Immature natural killer cell (primary cell): ENCODE data around the gene OOSP3. TPM values are rescaled to one million over a fixed set of nuclear protein-coding genes. Genes with fewer than 3 reads are reported as not detected.
"Not testable (repeated sequence)": the region's sequence is repeated elsewhere in the genome, so short reads cannot be mapped to it uniquely, and the experiment has no call there.

ENCODE experiments used
- DNase-seq, 3 donors: peaks; one replicate each; pipeline ENCODE4 v3.0.0; 2022; ENCODE audit warnings: mixed read lengths in 1 of 3
- H3K27ac Mint-ChIP-seq, 6 donors: one replicate each; pipeline ENCODE4 v1.8.0; 2020; ENCODE audit warnings: mixed read lengths in 6 of 6, mild to moderate bottlenecking in 5 of 6, inconsistent platforms in 4 of 6, moderate library complexity in 3 of 6
- H3K27me3 Mint-ChIP-seq, 3 donors: one replicate each; pipeline ENCODE4 v1.8.0; 2020 to 2021; ENCODE audit warnings: low read depth in 3 of 3, mild to moderate bottlenecking in 3 of 3, mixed read lengths in 3 of 3, moderate library complexity in 3 of 3, inconsistent platforms in 1 of 3
- H3K36me3 Mint-ChIP-seq, 3 donors: one replicate each; pipeline ENCODE4 v1.8.0; 2020; ENCODE audit warnings: mixed read lengths in 3 of 3, inconsistent platforms in 2 of 3, mild to moderate bottlenecking in 2 of 3
- H3K4me1 Mint-ChIP-seq, 2 donors: one replicate each; pipeline ENCODE4 v1.8.0; 2020; ENCODE audit warnings: inconsistent platforms in 2 of 2, mild to moderate bottlenecking in 2 of 2, mixed read lengths in 2 of 2, moderate library complexity in 1 of 2
- H3K4me3 Mint-ChIP-seq, 5 donors: one replicate each; pipeline ENCODE4 v1.8.0; 2020; ENCODE audit warnings: mild to moderate bottlenecking in 5 of 5, mixed read lengths in 5 of 5, inconsistent platforms in 3 of 5, moderate library complexity in 3 of 5
- H3K9me3 Mint-ChIP-seq, 6 donors: one replicate each; pipeline ENCODE4 v1.8.0; 2020; ENCODE audit warnings: mild to moderate bottlenecking in 6 of 6, mixed read lengths in 6 of 6, inconsistent platforms in 4 of 6, moderate library complexity in 3 of 6
- polyA plus RNA-seq, 3 donors: library from polyadenylated mRNA; unstranded; fragments of 300-500 nt; fragmentation: Illumina TruSeq; gene quantifications; one replicate each; pipeline ENCODE4 v1.2.3, GENCODE V29; 2021

Gene OOSP3
- polyA plus RNA-seq, 3 donors from 2014 or later = not detected

GRCh38 chr11:59857439-59858434, 20.8 kb upstream of the OOSP3 start:
- Mint-ChIP-seq H3K4me3 (peak overlapping the region; percentile 0 to 29 (median 21)), H3K9me3 (no peaks in the 10 kb centered on the region), H3K27ac (peak overlapping the region in 3 of 6 donors; percentile 30 to 53 (median 52)), H3K27me3 (peaks cover 2 to 5% (median 3%) of the 10 kb centered on the region in 3 donors), H3K36me3 (no peaks in the 10 kb centered on the region), H3K4me1 (peaks cover 20% of the 10 kb centered on the region in 2 donors)
- DNase-seq = no peak

GRCh38 chr11:59859673-59860072, 18.9 kb upstream of the OOSP3 start:
- no peak for DNase-seq
- Mint-ChIP-seq H3K4me1 (peaks cover 20% of the 10 kb centered on the region in 2 donors), H3K27me3 (peaks cover 2 to 3% (median 2%) of the 10 kb centered on the region in 3 donors), H3K27ac (peak overlapping the region in 1 of 6 donors; percentile 12), H3K36me3 (no peaks in the 10 kb centered on the region), H3K9me3 (no peaks in the 10 kb centered on the region), H3K4me3 (no peak overlapping the region)

GRCh38 chr11:59862252-59862651, 16.3 kb upstream of the OOSP3 start:
- no peak overlapping the region for H3K27ac Mint-ChIP-seq
- peaks cover 3 to 5% (median 3%) of the 10 kb centered on the region in 3 donors for H3K27me3 Mint-ChIP-seq
- H3K36me3 Mint-ChIP-seq = no peaks in the 10 kb centered on the region
- peaks cover 0 to 2% (median 0%) of the 10 kb centered on the region in 6 donors for H3K9me3 Mint-ChIP-seq
- no peak overlapping the region for H3K4me3 Mint-ChIP-seq
- no peak for DNase-seq
- H3K4me1 Mint-ChIP-seq = peaks cover 18 to 20% of the 10 kb centered on the region in 2 donors

- H3K4me3 Mint-ChIP-seq = no peak overlapping the region
- peaks cover 2 to 5% (median 3%) of the 10 kb centered on the region in 3 donors for H3K27me3 Mint-ChIP-seq
- no peaks in the 10 kb centered on the region for H3K4me1 Mint-ChIP-seq
- no peak overlapping the region for H3K27ac Mint-ChIP-seq
- peaks cover 0 to 9% (median 0%) of the 10 kb centered on the region in 6 donors for H3K9me3 Mint-ChIP-seq
- H3K36me3 Mint-ChIP-seq = no peaks in the 10 kb centered on the region
- no peak for DNase-seq
These were observed 13.6 kb upstream of the OOSP3 start for GRCh38 chr11:59865031-59865430.

- H3K4me3 Mint-ChIP-seq = no peak within 1 kb of the TSS
- no peaks in the 10 kb centered on the region for H3K4me1 Mint-ChIP-seq
- no peaks in the 10 kb centered on the region for H3K36me3 Mint-ChIP-seq
- peaks cover 0 to 11% (median 0%) of the 10 kb centered on the region in 6 donors for H3K9me3 Mint-ChIP-seq
- H3K27ac Mint-ChIP-seq = no peak within 1 kb of the TSS
- peaks cover 2 to 6% (median 5%) of the 10 kb centered on the region in 3 donors for H3K27me3 Mint-ChIP-seq
- DNase-seq = no peak
These were observed 12.2 kb upstream of the OOSP3 start, which contains the start of gene TCN1 for GRCh38 chr11:59866397-59866796. TSS of gene TCN1 (minus strand) at chr11:59866487. CDS start at chr11:59866470, 17 bp downstream.

- Mint-ChIP-seq H3K4me1 (no peaks in the 10 kb centered on the region), H3K27me3 (peaks cover 2 to 8% (median 5%) of the 10 kb centered on the region in 3 donors), H3K9me3 (peaks cover 0 to 12% (median under 1%) of the 10 kb centered on the region in 6 donors), H3K36me3 (no peaks in the 10 kb centered on the region), H3K27ac (no peak overlapping the region), H3K4me3 (no peak overlapping the region)
- DNase-seq = no peak
These were observed 11.7 kb upstream of the OOSP3 start for GRCh38 chr11:59866836-59867235.

GRCh38 chr11:59867946-59868345, 10.6 kb upstream of the OOSP3 start:
- H3K27ac Mint-ChIP-seq = no peak overlapping the region
- peaks cover 2 to 6% (median 5%) of the 10 kb centered on the region in 3 donors for H3K27me3 Mint-ChIP-seq
- peaks cover 0 to 12% (median under 1%) of the 10 kb centered on the region in 6 donors for H3K9me3 Mint-ChIP-seq
- no peak overlapping the region for H3K4me3 Mint-ChIP-seq
- H3K4me1 Mint-ChIP-seq = no peaks in the 10 kb centered on the region
- H3K36me3 Mint-ChIP-seq = no peaks in the 10 kb centered on the region
- DNase-seq = no peak

- Mint-ChIP-seq H3K27ac (no peak overlapping the region), H3K27me3 (peaks cover 0 to 10% (median 0%) of the 10 kb centered on the region in 3 donors), H3K4me3 (no peak overlapping the region), H3K9me3 (peaks cover 0 to 12% (median under 1%) of the 10 kb centered on the region in 6 donors), H3K36me3 (no peaks in the 10 kb centered on the region), H3K4me1 (no peaks in the 10 kb centered on the region)
- no peak for DNase-seq
These were observed 6.5 kb upstream of the OOSP3 start for GRCh38 chr11:59872076-59872475.

GRCh38 chr11:59875856-59876519, 2.6 kb upstream of the OOSP3 start:
- peaks cover 0 to 11% (median 10%) of the 10 kb centered on the region in 3 donors for H3K27me3 Mint-ChIP-seq
- no peaks in the 10 kb centered on the region for H3K36me3 Mint-ChIP-seq
- no peak for DNase-seq
- H3K4me3 Mint-ChIP-seq = no peak overlapping the region
- peaks cover 0 to 2% (median under 1%) of the 10 kb centered on the region in 6 donors for H3K9me3 Mint-ChIP-seq
- H3K4me1 Mint-ChIP-seq = no peaks in the 10 kb centered on the region
- no peak overlapping the region for H3K27ac Mint-ChIP-seq

- H3K27ac Mint-ChIP-seq = no peak overlapping the region
- no peaks in the 10 kb centered on the region for H3K9me3 Mint-ChIP-seq
- no peak overlapping the region for H3K4me3 Mint-ChIP-seq
- H3K36me3 Mint-ChIP-seq = no peaks in the 10 kb centered on the region
- H3K4me1 Mint-ChIP-seq = no peaks in the 10 kb centered on the region
- no peak for DNase-seq
- H3K27me3 Mint-ChIP-seq = peaks cover 0 to 10% (median 9%) of the 10 kb centered on the region in 3 donors
These were observed 1.3 kb upstream of the OOSP3 start for GRCh38 chr11:59877325-59877724.

GRCh38 chr11:59877784-59878183, 798 bp upstream of the OOSP3 start:
- H3K27ac Mint-ChIP-seq = no peak overlapping the region
- peaks cover 0 to 10% (median 9%) of the 10 kb centered on the region in 3 donors for H3K27me3 Mint-ChIP-seq
- no peaks in the 10 kb centered on the region for H3K4me1 Mint-ChIP-seq
- H3K9me3 Mint-ChIP-seq = no peaks in the 10 kb centered on the region
- no peak for DNase-seq
- no peaks in the 10 kb centered on the region for H3K36me3 Mint-ChIP-seq
- H3K4me3 Mint-ChIP-seq = no peak overlapping the region

- no peak for DNase-seq
- Mint-ChIP-seq H3K4me1 (no peaks in the 10 kb centered on the region), H3K4me3 (no peak overlapping the region), H3K27ac (no peak overlapping the region), H3K36me3 (no peaks in the 10 kb centered on the region), H3K9me3 (no peaks in the 10 kb centered on the region), H3K27me3 (peaks cover 0 to 10% (median 9%) of the 10 kb centered on the region in 3 donors)
These were observed 985 bp downstream of the OOSP3 start for GRCh38 chr11:59879567-59879966.

- H3K4me1 Mint-ChIP-seq = no peaks in the 10 kb centered on the region
- no peak overlapping the region for H3K4me3 Mint-ChIP-seq
- no peak for DNase-seq
- no peaks in the 10 kb centered on the region for H3K36me3 Mint-ChIP-seq
- peaks cover 6 to 18% (median 10%) of the 10 kb centered on the region in 6 donors for H3K9me3 Mint-ChIP-seq
- H3K27ac Mint-ChIP-seq = no peak overlapping the region
- H3K27me3 Mint-ChIP-seq = peaks cover 2 to 8% (median 3%) of the 10 kb centered on the region in 3 donors
These were observed 5.0 kb downstream of the OOSP3 start for GRCh38 chr11:59883597-59883996.

GRCh38 chr11:59887156-59887555, 8.6 kb downstream of the OOSP3 start:
- H3K4me1 Mint-ChIP-seq = not testable (repeated sequence)

More at GRCh38 chr11:59887156-59887555, 8.6 kb downstream of the OOSP3 start:
- DNase-seq, H3K27me3 Mint-ChIP-seq, H3K27ac Mint-ChIP-seq, H3K4me3 Mint-ChIP-seq: not testable (repeated sequence)
- peaks cover 0 to 10% (median 0%) of the 10 kb centered on the region in 3 donors for H3K36me3 Mint-ChIP-seq
- peaks cover 16 to 39% (median 34%) of the 10 kb centered on the region in 6 donors for H3K9me3 Mint-ChIP-seq
